Breast epithelium (tissue), 3 donors: Measurements from ENCODE around the gene RREB1.

ENCODE experiments used
- POLR2AphosphoS5 ChIP-seq, 3 donors: sonication (generic); formaldehyde crosslinking; IDR thresholded peaks; one replicate each; pipeline ENCODE4 v1.6.1; 2017; ENCODE audit warnings: antibody characterized with exemption in 3 of 3
- TF ChIP-seq, protein P1 (sequence below), 3 donors: fragments of 450-650 bp; IDR thresholded peaks; one replicate each; pipeline ENCODE4 v1.5.1; 2016 to 2017; ENCODE audit warnings: antibody characterized with exemption in 3 of 3, mild to moderate bottlenecking in 3 of 3, moderate library complexity in 3 of 3

DNA sequence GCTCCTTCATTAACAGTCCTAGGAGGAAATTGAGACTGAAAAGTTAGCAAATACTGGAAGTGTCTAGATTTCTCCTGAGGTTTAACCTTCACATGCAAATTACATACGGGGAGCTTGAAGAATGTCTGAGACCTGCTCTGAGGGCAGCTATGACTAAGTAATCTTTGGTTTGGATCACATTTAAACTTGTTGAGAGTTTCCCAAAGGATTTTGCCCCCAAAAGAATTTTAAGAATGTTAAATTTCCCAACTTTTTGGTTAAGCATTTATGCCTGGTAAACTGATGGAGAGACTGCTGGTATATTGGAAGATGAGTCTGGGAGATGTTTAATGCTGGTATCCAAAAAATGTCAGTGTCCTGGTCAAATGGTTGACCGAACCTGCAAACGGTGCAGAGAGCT is 97.0 kb downstream of the RREB1 start:
- TF ChIP-seq, protein P1, sequence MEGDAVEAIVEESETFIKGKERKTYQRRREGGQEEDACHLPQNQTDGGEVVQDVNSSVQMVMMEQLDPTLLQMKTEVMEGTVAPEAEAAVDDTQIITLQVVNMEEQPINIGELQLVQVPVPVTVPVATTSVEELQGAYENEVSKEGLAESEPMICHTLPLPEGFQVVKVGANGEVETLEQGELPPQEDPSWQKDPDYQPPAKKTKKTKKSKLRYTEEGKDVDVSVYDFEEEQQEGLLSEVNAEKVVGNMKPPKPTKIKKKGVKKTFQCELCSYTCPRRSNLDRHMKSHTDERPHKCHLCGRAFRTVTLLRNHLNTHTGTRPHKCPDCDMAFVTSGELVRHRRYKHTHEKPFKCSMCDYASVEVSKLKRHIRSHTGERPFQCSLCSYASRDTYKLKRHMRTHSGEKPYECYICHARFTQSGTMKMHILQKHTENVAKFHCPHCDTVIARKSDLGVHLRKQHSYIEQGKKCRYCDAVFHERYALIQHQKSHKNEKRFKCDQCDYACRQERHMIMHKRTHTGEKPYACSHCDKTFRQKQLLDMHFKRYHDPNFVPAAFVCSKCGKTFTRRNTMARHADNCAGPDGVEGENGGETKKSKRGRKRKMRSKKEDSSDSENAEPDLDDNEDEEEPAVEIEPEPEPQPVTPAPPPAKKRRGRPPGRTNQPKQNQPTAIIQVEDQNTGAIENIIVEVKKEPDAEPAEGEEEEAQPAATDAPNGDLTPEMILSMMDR (IDR thresholded peaks at IDR 0.05), result no peak
- TF ChIP-seq POLR2AphosphoS5 (IDR thresholded peaks at IDR 0.05), result no peak
